HepG2 (cell line): ENCODE measurements around the gene ATOSB. TPM values are rescaled to one million over a fixed set of nuclear protein-coding genes. Genes with fewer than 3 reads are reported as not detected.
A peak's percentile ranks its signal among the peaks of the same experiment; 100 is the strongest.

Source experiments
- BCL6 ChIP-seq: IDR thresholded peaks from 2 replicates; pipeline ENCODE4 v1.6.1; 2016; ENCODE audit warnings: missing genetic modification reagents, missing compliant biosample characterization
- FOXJ3 ChIP-seq: sonication (generic); formaldehyde crosslinking; IDR thresholded peaks from 2 replicates; pipeline ENCODE4 v1.4.0; 2020; ENCODE audit warnings: missing genetic modification reagents, mild to moderate bottlenecking, borderline replicate concordance
- HNRNPLL ChIP-seq: fragments of 200-400 bp; formaldehyde crosslinking; IDR thresholded peaks from 2 replicates; pipeline ENCODE4 v1.6.1; 2017; ENCODE audit warnings: mild to moderate bottlenecking, low read depth, low read length; ENCODE audit not compliant: poor library complexity, severe bottlenecking
- IKZF1 ChIP-seq: fragments of 450-650 bp; IDR thresholded peaks from 2 replicates; pipeline ENCODE4 v1.7.1; 2016
- KAT8 ChIP-seq: IDR thresholded peaks from 2 replicates; pipeline ENCODE4 v1.6.1; 2016; ENCODE audit warnings: missing genetic modification reagents, missing compliant biosample characterization
- KDM6A ChIP-seq: IDR thresholded peaks from 2 replicates; pipeline ENCODE4 v1.6.1; 2016; ENCODE audit warnings: low read depth
- KMT2A ChIP-seq: sonication (generic); formaldehyde crosslinking; IDR thresholded peaks from 2 replicates; pipeline ENCODE4 v1.4.0; 2020; ENCODE audit warnings: missing genetic modification reagents
- MED1 ChIP-seq: sonication (generic); formaldehyde crosslinking; IDR thresholded peaks from 2 replicates; pipeline ENCODE4 v1.4.0; 2020; ENCODE audit warnings: missing genetic modification reagents
- MED8 ChIP-seq: sonication (generic); formaldehyde crosslinking; IDR thresholded peaks from 2 replicates; pipeline ENCODE4 v1.8.1; 2023; ENCODE audit warnings: mild to moderate bottlenecking, missing genetic modification reagents; ENCODE audit not compliant: insufficient replicate concordance
- NFE2L1 ChIP-seq: sonication (generic); formaldehyde crosslinking; IDR thresholded peaks from 2 replicates; pipeline ENCODE4 v1.4.0; 2020; ENCODE audit warnings: missing genetic modification reagents, mild to moderate bottlenecking, borderline replicate concordance
- NR2F2 ChIP-seq: IDR thresholded peaks from 2 replicates; pipeline ENCODE4 v1.6.1; 2012; ENCODE audit warnings: low read depth, inconsistent platforms, borderline replicate concordance
- PAF1 ChIP-seq: IDR thresholded peaks from 2 replicates; pipeline ENCODE4 v1.6.1; 2016; ENCODE audit warnings: missing genetic modification reagents, missing compliant biosample characterization
- PITX1 ChIP-seq: sonication (generic); formaldehyde crosslinking; IDR thresholded peaks from 2 replicates; pipeline ENCODE4 v1.5.1; 2020; ENCODE audit warnings: mild to moderate bottlenecking, missing genetic modification reagents
- RFX1 ChIP-seq: fragments of 450-650 bp; IDR thresholded peaks from 2 replicates; pipeline ENCODE4 v1.6.1; 2017
- SMARCC2 ChIP-seq: fragments of 450-650 bp; IDR thresholded peaks from 2 replicates; pipeline ENCODE4 v1.6.1; 2017; ENCODE audit warnings: antibody characterized with exemption, mild to moderate bottlenecking
- ZBTB7B ChIP-seq: sonication (generic); formaldehyde crosslinking; IDR thresholded peaks from 2 replicates; pipeline ENCODE4 v1.4.0; 2020; ENCODE audit warnings: missing genetic modification reagents
- ZFY ChIP-seq: sonication (generic); formaldehyde crosslinking; IDR thresholded peaks from 2 replicates; pipeline ENCODE4 v1.4.0; 2020; ENCODE audit warnings: missing genetic modification reagents
- ZIK1 ChIP-seq: sonication (generic); formaldehyde crosslinking; IDR thresholded peaks from 2 replicates; pipeline ENCODE4 v1.5.0; 2020; ENCODE audit warnings: mild to moderate bottlenecking, low read depth, missing genetic modification reagents, borderline replicate concordance
- ZNF224 ChIP-seq: sonication (generic); formaldehyde crosslinking; IDR thresholded peaks from 2 replicates; pipeline ENCODE4 v1.5.0; 2020; ENCODE audit warnings: mild to moderate bottlenecking, missing genetic modification reagents
- ZNF367 ChIP-seq: sonication (generic); formaldehyde crosslinking; IDR thresholded peaks from 2 replicates; pipeline ENCODE4 v1.4.0; 2020; ENCODE audit warnings: missing genetic modification reagents, borderline replicate concordance
- polyA plus RNA-seq, 8 experiments: library from polyadenylated mRNA; depleted of rRNA in 3 of 8; stranded (reverse) in 7 of 8; unstranded in 1 of 8; fragments of >200 nt; fragmentation: Illumina TruSeq in 4 of 8; extraction: Trizol in 4 of 8; gene quantifications; 2 replicates each; pipeline versions ENCODE4 v1.2.1 to v1.2.3, GENCODE V29; 2011 to 2016; ENCODE audit warnings: low read depth in 4 of 8, missing spikeins in 1 of 8, mixed read lengths in 1 of 8; ENCODE audit not compliant: insufficient read depth in 1 of 8
- total RNA-seq, 5 experiments: library from RNA; depleted of rRNA; stranded (reverse); fragments of >200 nt; fragmentation: Illumina TruSeq; extraction: Trizol; gene quantifications; 2 replicates each; pipeline ENCODE4 v1.2.3, GENCODE V29; 2016; ENCODE audit warnings: low read depth in 1 of 5
- TF ChIP-seq, protein P1 (sequence below): sonication (generic); formaldehyde crosslinking; IDR thresholded peaks from 2 replicates; pipeline ENCODE4 v1.4.0; 2020; ENCODE audit warnings: missing genetic modification reagents
- TF ChIP-seq, protein P2 (sequence below): sonication (generic); formaldehyde crosslinking; IDR thresholded peaks from 2 replicates; pipeline ENCODE4 v1.4.0; 2020; ENCODE audit warnings: mild to moderate bottlenecking, missing genetic modification reagents
- TF ChIP-seq, protein P3 (sequence below): sonication (generic); formaldehyde crosslinking; IDR thresholded peaks from 2 replicates; pipeline ENCODE4 v1.8.0; 2022; ENCODE audit warnings: mild to moderate bottlenecking, missing genetic modification reagents, moderate library complexity
- TF ChIP-seq, protein P4 (sequence below): IDR thresholded peaks from 2 replicates; pipeline ENCODE4 v1.6.1; 2016; ENCODE audit warnings: missing compliant biosample characterization, missing genetic modification reagents, borderline replicate concordance
- TF ChIP-seq, protein P5 (sequence below): sonication (generic); formaldehyde crosslinking; IDR thresholded peaks from 2 replicates; pipeline ENCODE4 v1.4.0; 2020; ENCODE audit warnings: missing genetic modification reagents

Gene ATOSB
- total and polyA plus RNA-seq, 2 of the 13 experiments (the other 11 are each of a cell fraction or from before 2014, with no cell fraction given) = 1.9 to 6.4 TPM

DNA sequence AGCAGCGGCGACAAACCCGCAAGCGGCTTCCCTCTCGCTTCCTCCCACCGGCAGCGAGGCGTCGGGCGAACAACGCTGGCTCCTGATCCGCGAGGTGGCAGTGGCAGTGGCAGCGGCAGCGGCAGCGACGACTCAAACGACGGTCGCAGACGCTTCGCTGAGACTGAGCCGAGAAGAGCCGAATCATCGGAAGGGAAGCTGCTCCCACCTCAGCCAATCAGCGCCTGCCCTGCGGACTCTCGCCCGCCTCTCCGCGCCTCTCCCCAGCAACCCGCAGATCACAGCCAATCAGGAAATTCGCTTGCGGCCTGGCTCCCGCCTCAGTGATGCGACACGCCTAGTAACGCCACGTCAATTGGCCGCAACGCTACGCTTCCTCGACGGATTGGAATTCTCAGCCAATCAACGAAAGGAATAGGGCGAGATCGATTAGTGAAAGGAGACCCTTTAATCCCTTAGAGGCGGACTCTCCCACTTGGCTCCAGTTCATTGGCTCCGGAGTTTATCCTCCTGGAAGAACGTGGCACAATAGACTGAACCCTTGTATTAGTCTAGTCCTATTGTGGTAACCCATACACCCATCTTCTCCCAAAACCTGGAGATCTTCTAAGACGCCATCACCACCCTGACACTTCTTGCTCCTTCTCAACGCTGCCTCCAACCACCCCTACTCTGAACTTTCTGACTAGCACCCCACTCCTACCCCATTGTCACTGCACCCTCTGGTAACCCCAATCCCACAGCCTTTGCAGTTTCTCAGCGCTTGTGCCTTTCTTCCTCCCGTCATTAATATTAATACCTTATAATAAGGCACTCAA is 43.0 kb downstream of the ATOSB start, which contains the start of gene VCP (continued):
- TF ChIP-seq FOXJ3 (CRISPR knock-in tag) = no peak
- TF ChIP-seq KMT2A = no peak; the same call in 1 of the 2 replicates
- TF ChIP-seq, protein P1, sequence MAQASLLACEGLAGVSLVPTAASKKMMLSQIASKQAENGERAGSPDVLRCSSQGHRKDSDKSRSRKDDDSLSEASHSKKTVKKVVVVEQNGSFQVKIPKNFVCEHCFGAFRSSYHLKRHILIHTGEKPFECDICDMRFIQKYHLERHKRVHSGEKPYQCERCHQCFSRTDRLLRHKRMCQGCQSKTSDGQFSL (CRISPR knock-in tag) = 0 out of 2 replicates have a peak, but pooled peaks have one; percentile 33
- TF ChIP-seq NFE2L1 = no peak
- TF ChIP-seq ZFY (CRISPR knock-in tag) = peak; percentile 58
- TF ChIP-seq SMARCC2 = no peak
- TF ChIP-seq ZNF367 (CRISPR knock-in tag) = peak; percentile 82; the same call in 1 of the 2 replicates
- TF ChIP-seq, protein P2, sequence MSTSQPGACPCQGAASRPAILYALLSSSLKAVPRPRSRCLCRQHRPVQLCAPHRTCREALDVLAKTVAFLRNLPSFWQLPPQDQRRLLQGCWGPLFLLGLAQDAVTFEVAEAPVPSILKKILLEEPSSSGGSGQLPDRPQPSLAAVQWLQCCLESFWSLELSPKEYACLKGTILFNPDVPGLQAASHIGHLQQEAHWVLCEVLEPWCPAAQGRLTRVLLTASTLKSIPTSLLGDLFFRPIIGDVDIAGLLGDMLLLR = peak; percentile 45; the same call in 1 of the 2 replicates
- peak; percentile 64; the same call in 1 of the 2 replicates for TF ChIP-seq ZIK1 (CRISPR knock-in tag)
- TF ChIP-seq NR2F2 = no peak
- TF ChIP-seq MED8 (CRISPR knock-in tag) = peak; percentile 27
- TF ChIP-seq KAT8 (CRISPR knock-in tag) = peak; percentile 63; the same call in 1 of the 2 replicates
- 0 out of 2 replicates have a peak, but pooled peaks have one; percentile 19 for TF ChIP-seq ZBTB7B (CRISPR knock-in tag)
- no peak for TF ChIP-seq IKZF1
- TF ChIP-seq PITX1 = peak; percentile 99
- TF ChIP-seq, protein P3, sequence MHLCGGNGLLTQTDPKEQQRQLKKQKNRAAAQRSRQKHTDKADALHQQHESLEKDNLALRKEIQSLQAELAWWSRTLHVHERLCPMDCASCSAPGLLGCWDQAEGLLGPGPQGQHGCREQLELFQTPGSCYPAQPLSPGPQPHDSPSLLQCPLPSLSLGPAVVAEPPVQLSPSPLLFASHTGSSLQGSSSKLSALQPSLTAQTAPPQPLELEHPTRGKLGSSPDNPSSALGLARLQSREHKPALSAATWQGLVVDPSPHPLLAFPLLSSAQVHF = no peak
- no peak; the same call in 1 of the 2 replicates for TF ChIP-seq MED1
- TF ChIP-seq, protein P4, sequence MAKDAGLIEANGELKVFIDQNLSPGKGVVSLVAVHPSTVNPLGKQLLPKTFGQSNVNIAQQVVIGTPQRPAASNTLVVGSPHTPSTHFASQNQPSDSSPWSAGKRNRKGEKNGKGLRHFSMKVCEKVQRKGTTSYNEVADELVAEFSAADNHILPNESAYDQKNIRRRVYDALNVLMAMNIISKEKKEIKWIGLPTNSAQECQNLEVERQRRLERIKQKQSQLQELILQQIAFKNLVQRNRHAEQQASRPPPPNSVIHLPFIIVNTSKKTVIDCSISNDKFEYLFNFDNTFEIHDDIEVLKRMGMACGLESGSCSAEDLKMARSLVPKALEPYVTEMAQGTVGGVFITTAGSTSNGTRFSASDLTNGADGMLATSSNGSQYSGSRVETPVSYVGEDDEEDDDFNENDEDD = peak; percentile 18; the same call in 1 of the 2 replicates
- TF ChIP-seq, protein P5, sequence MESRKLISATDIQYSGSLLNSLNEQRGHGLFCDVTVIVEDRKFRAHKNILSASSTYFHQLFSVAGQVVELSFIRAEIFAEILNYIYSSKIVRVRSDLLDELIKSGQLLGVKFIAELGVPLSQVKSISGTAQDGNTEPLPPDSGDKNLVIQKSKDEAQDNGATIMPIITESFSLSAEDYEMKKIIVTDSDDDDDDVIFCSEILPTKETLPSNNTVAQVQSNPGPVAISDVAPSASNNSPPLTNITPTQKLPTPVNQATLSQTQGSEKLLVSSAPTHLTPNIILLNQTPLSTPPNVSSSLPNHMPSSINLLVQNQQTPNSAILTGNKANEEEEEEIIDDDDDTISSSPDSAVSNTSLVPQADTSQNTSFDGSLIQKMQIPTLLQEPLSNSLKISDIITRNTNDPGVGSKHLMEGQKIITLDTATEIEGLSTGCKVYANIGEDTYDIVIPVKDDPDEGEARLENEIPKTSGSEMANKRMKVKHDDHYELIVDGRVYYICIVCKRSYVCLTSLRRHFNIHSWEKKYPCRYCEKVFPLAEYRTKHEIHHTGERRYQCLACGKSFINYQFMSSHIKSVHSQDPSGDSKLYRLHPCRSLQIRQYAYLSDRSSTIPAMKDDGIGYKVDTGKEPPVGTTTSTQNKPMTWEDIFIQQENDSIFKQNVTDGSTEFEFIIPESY = no peak
- TF ChIP-seq HNRNPLL = peak; percentile 48
- TF ChIP-seq RFX1 = peak; percentile 59; the same call in 1 of the 2 replicates
- TF ChIP-seq ZNF224 = no peak
- TF ChIP-seq KDM6A = no peak
- TF ChIP-seq BCL6 (CRISPR knock-in tag) = 0 out of 2 replicates have a peak, but pooled peaks have one; percentile 15
- no peak for TF ChIP-seq PAF1 (CRISPR knock-in tag)
